Spleen (tissue), 7 donors: ENCODE data around the gene SSTR4.

Experiments
- CTCF ChIP-seq, 11 experiments: fragments of 200-600 bp in 7 of 11; fragments of 450-650 bp in 4 of 11; sonication (generic) in 4 of 11; IDR thresholded peaks in 8 of 11; conservative IDR thresholded peaks in 3 of 11; 1 replicate in 7 of 11; 2 replicates in 4 of 11; pipeline versions ENCODE4 v1.4.0 to v1.8.0; 2016 to 2021; ENCODE audit warnings: antibody characterized with exemption in 11 of 11, inconsistent platforms in 4 of 11, mild to moderate bottlenecking in 1 of 11
- POLR2A ChIP-seq, 3 donors: fragments of 450-650 bp; IDR thresholded peaks; one replicate each; pipeline ENCODE4 v1.5.1; 2017; ENCODE audit warnings: antibody characterized with exemption in 3 of 3, mild to moderate bottlenecking in 1 of 3
- POLR2AphosphoS5 ChIP-seq, 3 donors: sonication (generic); formaldehyde crosslinking; IDR thresholded peaks; one replicate each; pipeline ENCODE4 v1.5.1; 2017; ENCODE audit warnings: antibody characterized with exemption in 3 of 3
- donor health status: DM: no; HTN: no; CAD: no; lungs with moderate emphysema.
- donor health status: DM: no; HTN: no; CAD: no.
- donor health status: DM: no; HTN: no; CAD: no.

- TF ChIP-seq CTCF (IDR thresholded peaks at IDR 0.05 in 8 of 11, conservative IDR thresholded peaks at IDR 0.05 in 3 of 11) = no peak
- TF ChIP-seq POLR2A (IDR thresholded peaks at IDR 0.05) = no peak
- TF ChIP-seq POLR2AphosphoS5 (IDR thresholded peaks at IDR 0.05) = no peak
Measured at GRCh38 chr20:23071398-23071797, 36.3 kb downstream of the SSTR4 start.
